B cell (primary cell): ENCODE data around the gene MIPOL1. TPM values are rescaled to one million over a fixed set of nuclear protein-coding genes. Genes with fewer than 3 reads are reported as not detected.

Experiments used
- ATAC-seq: fragments of 200-7000 bp; cut with Tn5 transposase; one replicate; pipeline ENCODE4 v1.10.0; 2021; ENCODE audit warnings: low read depth, mild to moderate bottlenecking, moderate number of reproducible peaks, moderate library complexity
- CTCF ChIA-PET: fragments of 350-600 bp; sonication (Branson Sonifier 250); formaldehyde crosslinking; loops from one replicate; lab custom pipeline; 2021; ENCODE audit warnings: antibody characterized with exemption, inconsistent platforms; lab: Charles Lee
- POLR2A ChIA-PET: fragments of 350-600 bp; sonication (Branson Sonifier 250); formaldehyde crosslinking; loops from one replicate; lab custom pipeline; 2021; ENCODE audit warnings: antibody characterized with exemption; lab: Charles Lee
- DNase-seq: peaks from one replicate; pipeline ENCODE4 v3.0.0; 2013
- H2AFZ ChIP-seq: 2 replicates; pipeline ENCODE4 v1.6.1; 2012; ENCODE audit warnings: mild to moderate bottlenecking, low read depth, low read length; ENCODE audit not compliant: insufficient read depth, poor library complexity, severe bottlenecking
- H3K27ac ChIP-seq, 2 donors: 1 replicate in 1 of 2; 2 replicates in 1 of 2; pipeline ENCODE4 v1.5.1; 2012 to 2013; ENCODE audit warnings: low read length in 2 of 2, mild to moderate bottlenecking in 2 of 2, moderate library complexity in 1 of 2
- H3K27me3 ChIP-seq, 4 experiments: fragments of 200-600 bp in 1 of 4; sonication (generic) in 1 of 4; replicated peaks in 1 of 4; 1 replicate in 2 of 4; 2 replicates in 2 of 4; pipeline versions ENCODE4 v1.6.1 to v1.7.0; 2013 to 2016; ENCODE audit warnings: low read length in 3 of 4, mild to moderate bottlenecking in 2 of 4, mixed read lengths in 1 of 4, moderate library complexity in 1 of 4; ENCODE audit not compliant: insufficient read depth in 4 of 4, control insufficient read depth in 3 of 4; ENCODE audit errors: control extremely low read depth in 1 of 4
- H3K36me3 ChIP-seq, 2 experiments: replicated peaks in 1 of 2; 1 replicate in 1 of 2; 2 replicates in 1 of 2; pipeline versions ENCODE4 v1.6.1 to v1.7.1; 2013; ENCODE audit warnings: low read length in 1 of 2; ENCODE audit not compliant: insufficient read depth in 2 of 2, control insufficient read depth in 1 of 2; ENCODE audit errors: control extremely low read depth in 1 of 2, extremely low read depth in 1 of 2
- H3K4me1 ChIP-seq, 2 donors: fragments of 200-600 bp in 1 of 2; sonication (generic) in 1 of 2; 1 replicate in 1 of 2; 2 replicates in 1 of 2; pipeline versions ENCODE4 v1.5.1 to v1.6.1; 2013 to 2017; ENCODE audit warnings: low read length in 2 of 2; ENCODE audit not compliant: control insufficient read depth in 2 of 2, insufficient read depth in 2 of 2
- H3K4me2 ChIP-seq: replicated peaks from 2 replicates; pipeline ENCODE3; 2012; ENCODE audit warnings: mild to moderate bottlenecking, low read depth, low read length; ENCODE audit not compliant: poor library complexity, severe bottlenecking
- H3K4me3 ChIP-seq, 5 experiments: fragments of 200-600 bp in 1 of 5; sonication (generic) in 1 of 5; 1 replicate in 3 of 5; 2 replicates in 2 of 5; pipeline versions ENCODE4 v1.5.1 to v1.7.0; 2011 to 2016; ENCODE audit warnings: low read length in 4 of 5, mild to moderate bottlenecking in 4 of 5, low read depth in 2 of 5, control low read depth in 1 of 5, moderate library complexity in 1 of 5; ENCODE audit not compliant: insufficient read depth in 1 of 5; ENCODE audit errors: control extremely low read depth in 1 of 5, extremely low read depth in 1 of 5
- H3K79me2 ChIP-seq: fragments of 200-600 bp; sonication (generic); one replicate; pipeline ENCODE4 v1.6.0; 2016; ENCODE audit warnings: low read length; ENCODE audit not compliant: control insufficient read depth, insufficient read depth
- H3K9ac ChIP-seq: fragments of 200-600 bp; sonication (generic); 2 replicates; pipeline ENCODE4 v1.6.1; 2017; ENCODE audit warnings: mild to moderate bottlenecking, low read length, moderate library complexity
- H3K9me3 ChIP-seq, 3 donors: one replicate each; pipeline versions ENCODE4 v1.6.1 to v1.7.1; 2013; ENCODE audit warnings: low read length in 2 of 3; ENCODE audit not compliant: control insufficient read depth in 2 of 3, insufficient read depth in 1 of 3; ENCODE audit errors: control extremely low read depth in 1 of 3
- H4K20me1 ChIP-seq: 2 replicates; pipeline ENCODE4 v1.6.0; 2012; ENCODE audit warnings: mild to moderate bottlenecking, low read length; ENCODE audit not compliant: insufficient read depth, control insufficient read depth, poor library complexity, severe bottlenecking
- H3K27ac Mint-ChIP-seq: one replicate; pipeline ENCODE4 v1.8.0; 2021; ENCODE audit warnings: mixed read lengths
- H3K27me3 Mint-ChIP-seq: one replicate; pipeline ENCODE4 v1.8.0; 2021; ENCODE audit warnings: mixed read lengths
- H3K4me1 Mint-ChIP-seq: one replicate; pipeline ENCODE4 v1.8.0; 2021; ENCODE audit warnings: mixed read lengths
- H3K4me3 Mint-ChIP-seq: one replicate; pipeline ENCODE4 v1.8.0; 2021; ENCODE audit warnings: mixed read lengths
- H3K9me3 Mint-ChIP-seq: one replicate; pipeline ENCODE4 v1.8.0; 2022; ENCODE audit warnings: mixed read lengths; ENCODE audit not compliant: insufficient read depth
- EZH2 ChIP-seq: IDR thresholded peaks from 2 replicates; pipeline ENCODE4 v1.6.1; 2012; ENCODE audit warnings: borderline replicate concordance, low read depth, mild to moderate bottlenecking, moderate library complexity, low read length; ENCODE audit not compliant: insufficient read depth, poor library complexity, severe bottlenecking
- WGBS: methylation state at CpG from one replicate; pipeline ENCODE4 v1.1.5; 2013; ENCODE audit warnings: missing lambda C conversion rate; ENCODE audit not compliant: insufficient coverage; 5-methylcytosine and 5-hydroxymethylcytosine counted together
- intact Hi-C: fragments of 100-400 bp; cut with micrococcal nuclease; formaldehyde crosslinking; loops from one replicate; pipeline ENCODE4 v1.10.0; 2022
- polyA plus RNA-seq: library from polyadenylated mRNA; depleted of rRNA; stranded (reverse); fragments of >200 nt; gene quantifications from 2 replicates; pipeline ENCODE4 v1.2.3, GENCODE V29; 2012
- total RNA-seq, 2 donors: library from RNA; stranded (reverse); fragments of 120-200 nt in 1 of 2; gene quantifications; 1 replicate in 1 of 2; 2 replicates in 1 of 2; pipeline versions ENCODE4 v1.2.3 to v1.2.4, GENCODE V29; 2013 to 2022
- TF ChIP-seq, protein P1 (sequence below): fragments of 200-600 bp; IDR thresholded peaks from one replicate; pipeline ENCODE4 v1.8.0; 2022; ENCODE audit warnings: antibody characterized with exemption, mild to moderate bottlenecking

The MIPOL1 gene
- total and polyA plus RNA-seq, 2 donors (not counting 1 experiment from before 2014, with no cell fraction given), result 0.17 TPM; not detected in 1

DNA sequence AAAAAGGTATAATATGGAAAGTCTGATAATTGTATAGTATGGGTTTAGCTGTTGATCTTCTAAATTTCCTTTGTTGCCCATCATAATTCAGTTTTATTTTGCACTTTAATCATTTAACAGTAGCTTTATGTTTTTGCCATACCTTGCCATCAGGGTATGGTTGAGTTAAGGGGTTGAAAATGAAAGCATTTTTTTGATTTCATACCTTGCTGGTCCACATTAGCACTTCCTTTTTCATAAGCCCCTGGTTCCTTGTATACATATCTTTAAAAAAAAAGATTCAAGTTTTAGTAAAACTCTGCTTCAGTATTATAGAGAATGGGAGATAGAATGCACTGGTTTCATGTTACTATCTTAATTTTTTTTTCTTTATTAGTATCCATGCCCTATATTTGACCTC, 71.1 kb downstream of the MIPOL1 start:
- H3K4me1 Mint-ChIP-seq, result no peaks in the 10 kb centered on the region
- no peak overlapping the region for H3K27ac Mint-ChIP-seq
- DNase-seq (no peak), ATAC-seq (no peak)
- intact Hi-C loops, result no loop called here
- Histone ChIP-seq H3K9me3 (no peaks in the 10 kb centered on the region), H3K27ac (no peak overlapping the region), H3K9ac (no peak overlapping the region), H3K79me2 (no peaks in the 10 kb centered on the region), H3K4me3 (no peak overlapping the region), H4K20me1 (no peaks in the 10 kb centered on the region), H3K4me2 (no peak overlapping the region), H2AFZ (no peak overlapping the region), H3K36me3 (no peaks in the 10 kb centered on the region), H3K27me3 (no peaks in the 10 kb centered on the region), H3K4me1 (no peaks in the 10 kb centered on the region)
- H3K4me3 Mint-ChIP-seq, result no peak overlapping the region
- ChIA-PET CTCF (no interaction called here), POLR2A (no interaction called here)
- H3K27me3 Mint-ChIP-seq, result no peaks in the 10 kb centered on the region
- no peaks in the 10 kb centered on the region for H3K9me3 Mint-ChIP-seq
- TF ChIP-seq EZH2, result no peak
- TF ChIP-seq, protein P1, sequence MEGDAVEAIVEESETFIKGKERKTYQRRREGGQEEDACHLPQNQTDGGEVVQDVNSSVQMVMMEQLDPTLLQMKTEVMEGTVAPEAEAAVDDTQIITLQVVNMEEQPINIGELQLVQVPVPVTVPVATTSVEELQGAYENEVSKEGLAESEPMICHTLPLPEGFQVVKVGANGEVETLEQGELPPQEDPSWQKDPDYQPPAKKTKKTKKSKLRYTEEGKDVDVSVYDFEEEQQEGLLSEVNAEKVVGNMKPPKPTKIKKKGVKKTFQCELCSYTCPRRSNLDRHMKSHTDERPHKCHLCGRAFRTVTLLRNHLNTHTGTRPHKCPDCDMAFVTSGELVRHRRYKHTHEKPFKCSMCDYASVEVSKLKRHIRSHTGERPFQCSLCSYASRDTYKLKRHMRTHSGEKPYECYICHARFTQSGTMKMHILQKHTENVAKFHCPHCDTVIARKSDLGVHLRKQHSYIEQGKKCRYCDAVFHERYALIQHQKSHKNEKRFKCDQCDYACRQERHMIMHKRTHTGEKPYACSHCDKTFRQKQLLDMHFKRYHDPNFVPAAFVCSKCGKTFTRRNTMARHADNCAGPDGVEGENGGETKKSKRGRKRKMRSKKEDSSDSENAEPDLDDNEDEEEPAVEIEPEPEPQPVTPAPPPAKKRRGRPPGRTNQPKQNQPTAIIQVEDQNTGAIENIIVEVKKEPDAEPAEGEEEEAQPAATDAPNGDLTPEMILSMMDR, result no peak

DNA sequence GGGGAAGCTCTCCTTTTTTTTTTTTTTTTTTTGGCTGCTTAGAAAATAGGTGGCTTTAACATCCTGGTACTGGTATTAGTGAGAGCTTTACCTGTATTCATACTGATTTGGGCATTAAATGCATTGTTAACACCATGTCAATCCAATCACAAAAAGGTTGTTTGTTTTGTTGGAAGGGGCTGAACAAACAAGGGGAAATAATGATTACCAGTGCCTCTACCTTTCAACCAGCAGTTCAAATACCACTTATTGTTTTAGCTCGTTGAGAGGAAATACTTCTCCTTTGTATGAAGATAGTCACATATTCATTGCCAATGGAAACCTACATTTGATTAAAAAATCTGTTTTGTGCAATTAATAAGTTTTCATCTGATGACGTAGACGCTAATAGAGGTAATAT, 72.9 kb downstream of the MIPOL1 start:
- Histone ChIP-seq H2AFZ (no peak overlapping the region), H3K27ac (no peak overlapping the region), H3K79me2 (no peaks in the 10 kb centered on the region), H3K4me1 (no peaks in the 10 kb centered on the region), H3K4me3 (no peak overlapping the region), H3K9ac (no peak overlapping the region), H3K27me3 (no peaks in the 10 kb centered on the region), H3K4me2 (no peak overlapping the region), H3K9me3 (no peaks in the 10 kb centered on the region), H3K36me3 (no peaks in the 10 kb centered on the region), H4K20me1 (no peaks in the 10 kb centered on the region)
- no CpG with 5 or more reads among the region's 3 CpGs for WGBS
- Mint-ChIP-seq H3K9me3 (no peaks in the 10 kb centered on the region), H3K4me1 (no peaks in the 10 kb centered on the region), H3K27me3 (no peaks in the 10 kb centered on the region), H3K27ac (no peak overlapping the region), H3K4me3 (no peak overlapping the region)
- intact Hi-C loops, result no loop called here
- POLR2A ChIA-PET, result no interaction called here
- TF ChIP-seq EZH2, result no peak
- TF ChIP-seq, protein P1, result no peak
- ATAC-seq, result no peak
- CTCF ChIA-PET, result interaction anchor here (0.7 kb wide), 1 partner anchor 16 kb away, joined by 3 read pairs; no protein-coding TSS in a partner anchor
- DNase-seq, result no peak
